A549 (cell line): Measurements from ENCODE around the gene ADARB2. TPM values are rescaled to one million over a fixed set of nuclear protein-coding genes. Genes with fewer than 3 reads are reported as not detected.

ENCODE experiments used
- ATAC-seq, 2 experiments: fragments of 200-7000 bp in 1 of 2; fragments of >200 bp in 1 of 2; cut with Nextera tagmentation in 1 of 2; cut with Tn5 transposase in 1 of 2; 3 replicates each; pipeline versions ENCODE4 v1.8.0 to v1.9.1; 2018 to 2020; ENCODE audit warnings: mild to moderate bottlenecking in 1 of 2, moderate library complexity in 1 of 2
- CTCF ChIA-PET: fragments of 300-600 bp; sonication (Branson Sonifier 250); formaldehyde crosslinking; extraction: SDS; loops from one replicate; lab custom pipeline; 2021; ENCODE audit warnings: antibody characterized with exemption, inconsistent platforms; lab: Yijun Ruan, JAX
- POLR2A ChIA-PET: fragments of 350-600 bp; formaldehyde crosslinking; extraction: SDS; loops from one replicate; lab custom pipeline; 2021; ENCODE audit warnings: antibody characterized with exemption, inconsistent platforms; lab: Yijun Ruan, JAX
- DNase-seq, 2 experiments: peaks; one replicate each; pipeline versions ENCODE4 v3.0.0 to v3.0.0-alpha.2; 2011 to 2016; ENCODE audit warnings: low read depth in 1 of 2, low spot score in 1 of 2
- FAIRE-seq: peaks from 2 replicates; lab custom pipeline; 2011; peaks lifted over from hg19 to GRCh38; lab: Jason Lieb, UNC
- H3K27ac ChIP-seq, 2 experiments: fragments of >200 bp; sonication (Bioruptor Twin); formaldehyde crosslinking; 3 replicates each; pipeline ENCODE4 v1.5.1; 2016 to 2017
- H3K4me1 ChIP-seq: fragments of >200 bp; sonication (Bioruptor Twin); formaldehyde crosslinking; 3 replicates; pipeline ENCODE4 v1.6.1; 2016
- H3K4me2 ChIP-seq: fragments of >200 bp; sonication (Bioruptor Twin); formaldehyde crosslinking; 3 replicates; pipeline ENCODE4 v1.6.1; 2016
- H3K4me3 ChIP-seq: fragments of >200 bp; sonication (Bioruptor Twin); formaldehyde crosslinking; 3 replicates; pipeline ENCODE4 v1.5.1; 2016
- H3K9me3 ChIP-seq: fragments of >200 bp; sonication (Bioruptor Twin); formaldehyde crosslinking; 3 replicates; pipeline ENCODE4 v1.6.1; 2016
- ATOH8 ChIP-seq: fragments of 250-450 bp; sonication (Bioruptor Pico); IDR thresholded peaks from 2 replicates; pipeline ENCODE4 v1.5.0; 2020; ENCODE audit warnings: low read depth, mild to moderate bottlenecking, moderate library complexity
- BCL3 ChIP-seq: fragments of >200 bp; sonication (Bioruptor Twin); formaldehyde crosslinking; IDR thresholded peaks from 3 replicates; pipeline ENCODE4 v1.6.1; 2016
- BHLHE40 ChIP-seq: IDR thresholded peaks from 2 replicates; pipeline ENCODE4 v1.6.1; 2012; ENCODE audit warnings: low read depth, low read length, inconsistent platforms
- CEBPB ChIP-seq, 2 experiments: fragments of >200 bp in 1 of 2; sonication (Bioruptor Twin) in 1 of 2; formaldehyde crosslinking in 1 of 2; IDR thresholded peaks; 2 replicates each; pipeline ENCODE4 v1.6.1; 2012 to 2016
- CHD2 ChIP-seq: fragments of 150-350 bp; IDR thresholded peaks from 2 replicates; pipeline ENCODE4 v1.6.1; 2014; ENCODE audit warnings: low read length; ENCODE audit not compliant: partially characterized antibody
- CHD4 ChIP-seq: fragments of 200-600 bp; sonication (generic); IDR thresholded peaks from 2 replicates; pipeline ENCODE4 v1.6.1; 2016; ENCODE audit warnings: antibody characterized with exemption, mild to moderate bottlenecking, borderline replicate concordance
- E2F6 ChIP-seq: IDR thresholded peaks from 2 replicates; pipeline ENCODE4 v1.6.1; 2012; ENCODE audit warnings: low read depth, borderline replicate concordance
- EP300 ChIP-seq, 2 experiments: fragments of >200 bp; sonication (Bioruptor Twin); formaldehyde crosslinking; IDR thresholded peaks; 2 replicates in 1 of 2; 3 replicates in 1 of 2; pipeline ENCODE4 v1.6.1; 2016 to 2017
- FOSB ChIP-seq: fragments of 250-450 bp; sonication (Bioruptor Pico); IDR thresholded peaks from 2 replicates; pipeline ENCODE4 v1.5.0; 2020; ENCODE audit warnings: mild to moderate bottlenecking, moderate library complexity
- FOSL2 ChIP-seq, 2 experiments: fragments of 450-650 bp in 1 of 2; fragments of >200 bp in 1 of 2; sonication (Bioruptor Twin) in 1 of 2; formaldehyde crosslinking; IDR thresholded peaks; 2 replicates each; pipeline versions ENCODE4 v1.5.0 to v1.6.1; 2016 to 2020; ENCODE audit warnings: mild to moderate bottlenecking in 1 of 2, moderate library complexity in 1 of 2
- FOXS1 ChIP-seq: fragments of 250-450 bp; sonication (Bioruptor Pico); IDR thresholded peaks from 2 replicates; pipeline ENCODE4 v1.5.0; 2020; ENCODE audit warnings: mild to moderate bottlenecking, moderate library complexity
- HEYL ChIP-seq: fragments of 250-450 bp; sonication (Bioruptor Pico); IDR thresholded peaks from 2 replicates; pipeline ENCODE4 v1.8.0; 2021; ENCODE audit warnings: mild to moderate bottlenecking, moderate library complexity
- HOXB5 ChIP-seq: fragments of 250-450 bp; sonication (Bioruptor Pico); IDR thresholded peaks from 2 replicates; pipeline ENCODE4 v1.5.0; 2020; ENCODE audit warnings: mild to moderate bottlenecking, moderate library complexity
- JUN ChIP-seq, 2 experiments: fragments of >200 bp; sonication (Bioruptor Twin); formaldehyde crosslinking; IDR thresholded peaks; 2 replicates in 1 of 2; 3 replicates in 1 of 2; pipeline ENCODE4 v1.6.1; 2016 to 2017
- JUNB ChIP-seq: fragments of >200 bp; sonication (Bioruptor Twin); formaldehyde crosslinking; IDR thresholded peaks from 2 replicates; pipeline ENCODE4 v1.6.1; 2016
- KDM5A ChIP-seq: fragments of 200-600 bp; sonication (generic); IDR thresholded peaks from 2 replicates; pipeline ENCODE4 v1.6.1; 2016; ENCODE audit warnings: antibody characterized with exemption, mild to moderate bottlenecking
- MAX ChIP-seq: IDR thresholded peaks from 2 replicates; pipeline ENCODE4 v1.6.1; 2012
- MAZ ChIP-seq: fragments of 150-350 bp; IDR thresholded peaks from 2 replicates; pipeline ENCODE4 v1.6.1; 2014; ENCODE audit warnings: antibody characterized with exemption, low read depth, low read length, borderline replicate concordance
- MYC ChIP-seq: IDR thresholded peaks from 2 replicates; pipeline ENCODE4 v1.6.1; 2012; ENCODE audit warnings: mild to moderate bottlenecking, inconsistent platforms, low read length, improper control_type of control experiment, borderline replicate concordance
- NFE2L2 ChIP-seq: fragments of 150-350 bp; conservative IDR thresholded peaks from 2 replicates; pipeline ENCODE4 v1.6.1; 2014; ENCODE audit warnings: low read length
- NPAS2 ChIP-seq: fragments of 250-450 bp; sonication (Bioruptor Pico); IDR thresholded peaks from 2 replicates; pipeline ENCODE4 v1.8.0; 2022; ENCODE audit warnings: mild to moderate bottlenecking, moderate library complexity, borderline replicate concordance
- NR3C1 ChIP-seq: fragments of >200 bp; sonication (Bioruptor Twin); formaldehyde crosslinking; IDR thresholded peaks from 3 replicates; pipeline ENCODE4 v1.6.1; 2017
- PBX3 ChIP-seq: IDR thresholded peaks from 2 replicates; pipeline ENCODE4 v1.6.1; 2012
- PHF8 ChIP-seq: fragments of 200-600 bp; sonication (generic); IDR thresholded peaks from 2 replicates; pipeline ENCODE4 v1.6.1; 2016; ENCODE audit warnings: low read depth, mild to moderate bottlenecking, antibody characterized with exemption, moderate library complexity, borderline replicate concordance
- RAD21 ChIP-seq, 2 experiments: fragments of >200 bp in 1 of 2; sonication (Bioruptor Twin) in 1 of 2; formaldehyde crosslinking in 1 of 2; IDR thresholded peaks in 1 of 2; conservative IDR thresholded peaks in 1 of 2; 2 replicates in 1 of 2; 3 replicates in 1 of 2; pipeline ENCODE4 v1.6.1; 2012 to 2018; ENCODE audit warnings: inconsistent platforms in 1 of 2
- RCOR1 ChIP-seq: fragments of 150-350 bp; IDR thresholded peaks from 2 replicates; pipeline ENCODE4 v1.6.1; 2014; ENCODE audit warnings: antibody characterized with exemption, low read length, low read depth
- REST ChIP-seq: fragments of 200-600 bp; sonication (generic); IDR thresholded peaks from 2 replicates; pipeline ENCODE4 v1.6.1; 2016; ENCODE audit warnings: antibody characterized with exemption, mild to moderate bottlenecking, moderate library complexity
- RNF2 ChIP-seq: fragments of 200-600 bp; sonication (generic); IDR thresholded peaks from 2 replicates; pipeline ENCODE4 v1.6.1; 2016; ENCODE audit warnings: low read depth, mild to moderate bottlenecking, antibody characterized with exemption, moderate library complexity, borderline replicate concordance
- TFCP2L1 ChIP-seq: fragments of 250-450 bp; sonication (Bioruptor Pico); IDR thresholded peaks from 2 replicates; pipeline ENCODE4 v1.5.0; 2021; ENCODE audit warnings: mild to moderate bottlenecking
- ZC3H11A ChIP-seq: fragments of 450-650 bp; IDR thresholded peaks from 2 replicates; pipeline ENCODE4 v1.6.1; 2014; ENCODE audit warnings: antibody characterized with exemption, mild to moderate bottlenecking
- ZNF302 ChIP-seq: fragments of 250-450 bp; sonication (Bioruptor Pico); IDR thresholded peaks from 2 replicates; pipeline ENCODE4 v1.9.0; 2021; ENCODE audit warnings: inconsistent platforms, mild to moderate bottlenecking, moderate library complexity
- WGBS: methylation state at CpG from one replicate; pipeline ENCODE4 v1.1.6; 2017; ENCODE audit errors: missing lambda C conversion rate; 5-methylcytosine and 5-hydroxymethylcytosine counted together
- polyA plus RNA-seq, 4 experiments: library from polyadenylated mRNA; depleted of rRNA in 3 of 4; stranded (reverse); fragments of >200 nt; fragmentation: RNase III in 1 of 4; extraction: RNeasy Plus Mini Kit Qiagen cat#74134 plus additional on column Dnase treatment in 1 of 4; gene quantifications; 2 replicates in 3 of 4; 3 replicates in 1 of 4; pipeline ENCODE4 v1.2.3, GENCODE V29; 2011 to 2017

Gene ADARB2
- polyA plus RNA-seq, 2 of the 4 experiments (the other 2 are of a cell fraction): not detected

- H3K4me1 ChIP-seq: no peaks in the 10 kb centered on the region
- FAIRE-seq: no peak
- ATAC-seq: no peak
- no peak for DNase-seq
- TF ChIP-seq MAZ (no peak), ATOH8 (no peak), BHLHE40 (no peak), NPAS2 (CRISPR knock-in tag) (no peak), HOXB5 (CRISPR knock-in tag) (no peak), HEYL (CRISPR knock-in tag) (no peak), NR3C1 (no peak), FOSL2 (IDR thresholded peaks at IDR 0.05) (no peak), FOSL2 (CRISPR knock-in tag; IDR thresholded peaks at IDR 0.05) (no peak), MAX (no peak), ZNF302 (no peak), FOXS1 (CRISPR knock-in tag) (no peak), CEBPB (IDR thresholded peaks at IDR 0.05) (no peak), CHD4 (no peak), RAD21 (conservative IDR thresholded peaks at IDR 0.05 in 1 of 2, IDR thresholded peaks at IDR 0.05 in 1 of 2) (no peak), PHF8 (no peak)
- POLR2A ChIA-PET: no interaction called here
- no peak overlapping the region for H3K27ac ChIP-seq
- no peak overlapping the region for H3K4me2 ChIP-seq
- CTCF ChIA-PET: no interaction called here
- no peaks in the 10 kb centered on the region for H3K9me3 ChIP-seq
- H3K4me3 ChIP-seq: no peak overlapping the region
- 24% methylated on average over 5 of the region's 5 CpGs for WGBS
Observed at GRCh38 chr10:1174022-1174421, 563.3 kb downstream of the ADARB2 start.

GRCh38 chr10:1173091-1173490, 564.2 kb downstream of the ADARB2 start:
- no peak overlapping the region for H3K4me2 ChIP-seq
- POLR2A ChIA-PET: no interaction called here
- 43% methylated on average over 9 of the region's 27 CpGs for WGBS
- TF ChIP-seq FOSB (CRISPR knock-in tag): no peak
- TF ChIP-seq MYC: no peak
- TF ChIP-seq JUN (IDR thresholded peaks at IDR 0.05): no peak
- no peak for TF ChIP-seq HEYL (CRISPR knock-in tag)
- no peak for TF ChIP-seq KDM5A
- TF ChIP-seq EP300 (IDR thresholded peaks at IDR 0.05): no peak
- no peak for TF ChIP-seq ZC3H11A
- TF ChIP-seq CEBPB (IDR thresholded peaks at IDR 0.05): no peak
- no peak for TF ChIP-seq PBX3
- TF ChIP-seq E2F6: no peak
- TF ChIP-seq CHD4: no peak
- TF ChIP-seq JUNB: no peak
- TF ChIP-seq REST: no peak
- no peak for TF ChIP-seq RNF2
- TF ChIP-seq RAD21 (conservative IDR thresholded peaks at IDR 0.05 in 1 of 2, IDR thresholded peaks at IDR 0.05 in 1 of 2): no peak
- no peak for TF ChIP-seq CHD2
- TF ChIP-seq RCOR1: no peak
- no peak for TF ChIP-seq NFE2L2
- TF ChIP-seq BCL3: no peak
- no peak for TF ChIP-seq TFCP2L1 (CRISPR knock-in tag)
- TF ChIP-seq, all 56 proteins: peak for 0
- no peak for DNase-seq
- no peak for ATAC-seq
- Histone ChIP-seq H3K9me3 (no peaks in the 10 kb centered on the region), H3K27ac (no peak overlapping the region), H3K4me3 (no peak overlapping the region), H3K4me1 (no peaks in the 10 kb centered on the region)
- no peak for FAIRE-seq
- CTCF ChIA-PET: interaction anchor here (0.9 kb wide), 1 partner anchor 12 kb away, joined by 3 read pairs; no protein-coding TSS in a partner anchor
